Ishikawa (cell line): ENCODE results near the gene PPP1R16B.

Experiments
- CEBPB ChIP-seq: IDR thresholded peaks from 2 replicates; pipeline ENCODE4 v1.6.1; 2012
- CREB1 ChIP-seq: IDR thresholded peaks from 2 replicates; pipeline ENCODE4 v1.6.1; 2012; ENCODE audit warnings: low read depth
- EGR1 ChIP-seq: IDR thresholded peaks from 2 replicates; pipeline ENCODE4 v1.6.1; 2012
- EP300 ChIP-seq: IDR thresholded peaks from 2 replicates; pipeline ENCODE4 v1.6.1; 2012; ENCODE audit warnings: borderline replicate concordance
- FOXM1 ChIP-seq: IDR thresholded peaks from 2 replicates; pipeline ENCODE4 v1.6.1; 2012; ENCODE audit warnings: low read depth, borderline replicate concordance
- MAX ChIP-seq: IDR thresholded peaks from 2 replicates; pipeline ENCODE4 v1.6.1; 2012
- NFIC ChIP-seq: IDR thresholded peaks from 2 replicates; pipeline ENCODE4 v1.6.1; 2012
- RAD21 ChIP-seq: IDR thresholded peaks from 2 replicates; pipeline ENCODE4 v1.6.1; 2012; ENCODE audit warnings: low read depth
- REST ChIP-seq: IDR thresholded peaks from 2 replicates; pipeline ENCODE4 v1.6.1; 2012; ENCODE audit warnings: low read depth, mild to moderate bottlenecking
- TAF1 ChIP-seq: IDR thresholded peaks from 2 replicates; pipeline ENCODE4 v1.6.1; 2012; ENCODE audit warnings: low read depth, mild to moderate bottlenecking
- TCF12 ChIP-seq: IDR thresholded peaks from 2 replicates; pipeline ENCODE4 v1.6.1; 2012; ENCODE audit warnings: low read depth
- TEAD4 ChIP-seq: IDR thresholded peaks from 2 replicates; pipeline ENCODE4 v1.6.1; 2012
- USF1 ChIP-seq: IDR thresholded peaks from 2 replicates; pipeline ENCODE4 v1.6.1; 2012
- YY1 ChIP-seq: IDR thresholded peaks from 2 replicates; pipeline ENCODE4 v1.6.1; 2012; ENCODE audit warnings: low read depth
- ZBTB7A ChIP-seq: IDR thresholded peaks from 2 replicates; pipeline ENCODE4 v1.6.1; 2012; ENCODE audit warnings: low read depth

The PPP1R16B gene

GRCh38 chr20:38937978-38938473 lies 132.5 kb downstream of the PPP1R16B start:
- TF ChIP-seq TAF1 (no peak), FOXM1 (no peak), REST (no peak), CREB1 (no peak), CEBPB (no peak), ZBTB7A (no peak)

- TF ChIP-seq CREB1, result no peak
- no peak for TF ChIP-seq USF1
- no peak for TF ChIP-seq TCF12
- no peak for TF ChIP-seq MAX
- TF ChIP-seq EP300, result no peak
- TF ChIP-seq YY1, result no peak
Measured at GRCh38 chr20:38939686-38940085, 134.2 kb downstream of the PPP1R16B start.

GRCh38 chr20:38940644-38941043 lies 135.1 kb downstream of the PPP1R16B start:
- no peak for TF ChIP-seq RAD21
- TF ChIP-seq TAF1, result no peak
- no peak for TF ChIP-seq MAX
- TF ChIP-seq ZBTB7A, result no peak
- no peak for TF ChIP-seq TCF12
- TF ChIP-seq CREB1, result no peak
- no peak for TF ChIP-seq NFIC
- no peak for TF ChIP-seq FOXM1
- no peak for TF ChIP-seq REST
- TF ChIP-seq EGR1, result no peak
- no peak for TF ChIP-seq CEBPB
- TF ChIP-seq YY1, result no peak
- no peak for TF ChIP-seq USF1
- no peak for TF ChIP-seq TEAD4
- no peak for TF ChIP-seq EP300

GRCh38 chr20:38941726-38942389 lies 136.4 kb downstream of the PPP1R16B start:
- TF ChIP-seq TAF1 (no peak), TCF12 (no peak), TEAD4 (no peak), RAD21 (no peak), YY1 (no peak), ZBTB7A (no peak)

- TF ChIP-seq EP300 (no peak), TEAD4 (no peak), NFIC (no peak), USF1 (no peak), ZBTB7A (no peak), MAX (no peak), CEBPB (no peak), REST (no peak), TCF12 (no peak), EGR1 (no peak), YY1 (no peak), TAF1 (no peak), RAD21 (no peak), FOXM1 (no peak), CREB1 (no peak)
Measured at GRCh38 chr20:38945012-38945411, 139.5 kb downstream of the PPP1R16B start.
